Esophagus (tissue), 2 donors: ENCODE measurements around the gene EFCC1. TPM values are rescaled to one million over a fixed set of nuclear protein-coding genes. Genes with fewer than 3 reads are reported as not detected.
A peak's percentile ranks its signal among the peaks of the same experiment; 100 is the strongest.

ENCODE experiments used
- H3K27ac ChIP-seq, 2 donors: one replicate each; pipeline ENCODE4 v1.5.1; 2013; ENCODE audit warnings: low read depth in 2 of 2, mild to moderate bottlenecking in 2 of 2, inconsistent platforms in 1 of 2, low read length in 1 of 2, moderate library complexity in 1 of 2
- H3K27me3 ChIP-seq, 2 donors: one replicate each; pipeline ENCODE4 v1.6.1; 2013; ENCODE audit warnings: low read length in 2 of 2, control low read depth in 1 of 2, mild to moderate bottlenecking in 1 of 2; ENCODE audit not compliant: insufficient read depth in 2 of 2, control insufficient read depth in 1 of 2
- H3K36me3 ChIP-seq, 2 donors: one replicate each; pipeline ENCODE4 v1.6.1; 2013; ENCODE audit warnings: low read length in 1 of 2; ENCODE audit not compliant: control insufficient read depth in 2 of 2, insufficient read depth in 2 of 2
- H3K4me1 ChIP-seq, 2 donors: one replicate each; pipeline ENCODE4 v1.6.1; 2013; ENCODE audit warnings: low read length in 1 of 2; ENCODE audit not compliant: control insufficient read depth in 2 of 2, insufficient read depth in 2 of 2
- H3K4me3 ChIP-seq, 2 donors: one replicate each; pipeline ENCODE4 v1.5.1; 2013; ENCODE audit warnings: low read length in 2 of 2, mild to moderate bottlenecking in 2 of 2, low read depth in 1 of 2, moderate library complexity in 1 of 2
- H3K9me3 ChIP-seq, 2 donors: one replicate each; pipeline ENCODE4 v1.6.1; 2013; ENCODE audit warnings: mild to moderate bottlenecking in 2 of 2, low read depth in 1 of 2, low read length in 1 of 2, moderate library complexity in 1 of 2; ENCODE audit not compliant: control insufficient read depth in 2 of 2, insufficient read depth in 1 of 2
- WGBS, 2 donors: extraction: QIAGEN DNeasy Blood & Tissue Kit; methylation state at CpG; one replicate each; pipeline ENCODE4 v1.1.7; 2013; 5-methylcytosine and 5-hydroxymethylcytosine counted together
- polyA plus RNA-seq, 2 donors: library from polyadenylated mRNA; stranded (reverse); fragments of 200-250 nt; gene quantifications; one replicate each; pipeline ENCODE4 v1.2.3, GENCODE V29; 2013
- donor health status: healthy with polysubstance abuse.
- donor health status: Bipolar disorder and iron deficiency.

EFCC1 gene
- polyA plus RNA-seq, 2 donors = 0.96 to 1.0 TPM

GRCh38 chr3:129019266-129019665 lies 18.2 kb downstream of the EFCC1 start:
- H3K27ac ChIP-seq = no peak overlapping the region
- no peaks in the 10 kb centered on the region for H3K36me3 ChIP-seq
- H3K4me1 ChIP-seq = peaks cover 7 to 13% of the 10 kb centered on the region in 2 donors
- no peak overlapping the region for H3K4me3 ChIP-seq
- H3K27me3 ChIP-seq = no peaks in the 10 kb centered on the region
- H3K9me3 ChIP-seq = no peaks in the 10 kb centered on the region
- WGBS, 2 donors = 85 to 91% methylated on average over 3 of the region's 3 CpGs

- Histone ChIP-seq H3K4me3 (no peak overlapping the region), H3K9me3 (no peaks in the 10 kb centered on the region), H3K27ac (peak overlapping the region; percentile 40 to 45), H3K36me3 (no peaks in the 10 kb centered on the region), H3K4me1 (peaks cover 6 to 9% of the 10 kb centered on the region in 2 donors), H3K27me3 (no peaks in the 10 kb centered on the region)
- WGBS, 2 donors = 68 to 77% methylated on average over 5 of the region's 5 CpGs
Measured at GRCh38 chr3:129020691-129021090, 19.6 kb downstream of the EFCC1 start.

DNA sequence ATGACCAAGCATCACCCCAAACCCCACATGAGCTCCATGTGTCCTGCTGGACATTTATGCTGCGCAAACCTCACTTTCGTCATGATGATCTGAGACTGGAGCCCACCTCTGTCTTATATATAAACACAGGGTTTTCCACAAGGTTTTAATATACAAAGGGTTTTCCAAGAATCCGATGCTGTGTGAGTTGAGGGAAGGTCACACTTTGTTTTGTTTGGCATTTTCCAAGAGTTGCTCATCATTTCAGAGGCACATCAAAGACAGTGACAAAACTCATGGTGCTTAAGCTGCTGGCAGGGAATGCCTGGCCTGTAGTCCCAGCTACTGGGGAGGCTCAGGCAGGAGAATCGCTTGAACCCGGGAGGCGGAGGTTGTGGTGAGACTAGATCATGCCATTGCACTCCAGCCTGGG lies 20.0 kb downstream of the EFCC1 start:
- Histone ChIP-seq H3K9me3 (no peaks in the 10 kb centered on the region), H3K4me3 (no peak overlapping the region), H3K27me3 (no peaks in the 10 kb centered on the region), H3K4me1 (peaks cover 6 to 7% of the 10 kb centered on the region in 2 donors), H3K27ac (peak overlapping the region in 1 of 2 donors; percentile 45), H3K36me3 (no peaks in the 10 kb centered on the region)
- WGBS, 2 donors = 71 to 78% methylated on average over 6 of the region's 6 CpGs

- peaks cover 3 to 5% of the 10 kb centered on the region in 2 donors for H3K4me1 ChIP-seq
- H3K9me3 ChIP-seq = no peaks in the 10 kb centered on the region
- 63 to 70% methylated on average over 15 of the region's 15 CpGs for WGBS, 2 donors
- H3K27me3 ChIP-seq = no peaks in the 10 kb centered on the region
- H3K27ac ChIP-seq = peak overlapping the region; percentile 36 to 62
- no peaks in the 10 kb centered on the region for H3K36me3 ChIP-seq
- H3K4me3 ChIP-seq = no peak overlapping the region
Measured at GRCh38 chr3:129022114-129023007, 21.3 kb downstream of the EFCC1 start.

DNA sequence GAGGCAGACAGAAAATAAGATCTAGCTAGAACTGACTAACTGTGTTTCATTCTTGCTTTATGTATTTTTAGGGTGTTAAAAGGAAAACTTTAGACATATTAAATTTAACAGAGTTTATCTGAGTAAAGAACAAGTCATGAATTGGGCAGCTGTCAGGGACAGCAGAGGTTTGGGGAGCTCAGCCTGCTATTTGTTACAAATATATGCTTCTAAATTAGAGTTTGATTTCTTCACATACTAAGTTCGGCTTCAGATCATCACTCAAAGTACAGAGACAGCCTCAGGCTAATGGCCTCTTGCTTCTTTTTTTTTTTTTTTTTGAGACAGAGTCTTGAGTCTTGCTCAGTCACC lies 21.9 kb downstream of the EFCC1 start:
- Histone ChIP-seq H3K9me3 (no peaks in the 10 kb centered on the region), H3K27ac (peak overlapping the region; percentile 36 to 62), H3K4me1 (peaks cover 5 to 6% of the 10 kb centered on the region in 2 donors), H3K36me3 (no peaks in the 10 kb centered on the region), H3K27me3 (no peaks in the 10 kb centered on the region), H3K4me3 (no peak overlapping the region)
- 43 to 60% methylated on average over 1 of the region's 1 CpG for WGBS, 2 donors

DNA sequence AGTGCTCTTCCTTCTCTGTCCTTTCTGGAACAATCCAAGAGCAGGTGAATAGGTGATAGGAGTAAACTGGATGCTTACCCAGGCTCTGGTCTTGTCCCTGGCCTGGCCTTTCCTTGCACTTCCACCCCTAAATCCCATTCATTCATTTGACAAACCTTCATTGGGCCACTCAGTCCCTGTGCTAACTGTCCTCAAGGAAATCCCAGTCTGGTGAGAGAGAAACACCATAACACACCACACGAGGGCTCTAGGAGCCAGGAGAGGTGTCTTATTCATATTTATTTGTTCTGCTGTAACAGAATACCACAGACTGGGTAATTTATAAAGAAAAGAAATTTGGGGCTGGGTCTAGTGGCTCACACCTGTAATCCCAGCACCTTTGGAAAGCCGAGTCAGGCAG lies 22.8 kb downstream of the EFCC1 start:
- Histone ChIP-seq H3K36me3 (no peaks in the 10 kb centered on the region), H3K27me3 (no peaks in the 10 kb centered on the region), H3K27ac (no peak overlapping the region), H3K4me3 (no peak overlapping the region), H3K9me3 (no peaks in the 10 kb centered on the region), H3K4me1 (peaks cover 5 to 6% of the 10 kb centered on the region in 2 donors)
- 58 to 61% methylated on average over 2 of the region's 2 CpGs for WGBS, 2 donors

DNA sequence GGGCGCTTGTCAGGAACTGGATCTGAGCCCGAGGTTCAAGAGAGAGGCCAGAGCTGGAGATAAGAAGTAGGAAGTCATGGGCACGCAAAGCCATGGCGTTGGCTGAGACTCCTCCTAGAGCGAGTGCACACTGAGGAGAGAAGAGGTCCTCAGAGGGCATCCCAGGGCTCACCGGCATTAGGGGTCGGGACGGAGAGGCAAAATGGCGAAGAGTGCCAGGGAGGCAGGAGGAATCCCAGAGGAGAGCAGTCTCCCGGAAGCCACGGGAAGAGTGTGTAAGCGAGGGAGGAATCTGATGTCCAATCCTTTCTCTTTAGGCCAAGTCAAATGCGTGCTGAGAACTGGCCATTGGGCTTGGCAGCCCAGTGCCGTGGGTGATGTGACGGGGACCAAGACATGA lies 24.0 kb downstream of the EFCC1 start:
- Histone ChIP-seq H3K4me3 (no peak overlapping the region), H3K27ac (peak overlapping the region in 1 of 2 donors; percentile 34), H3K36me3 (no peaks in the 10 kb centered on the region), H3K4me1 (peaks cover 5 to 6% of the 10 kb centered on the region in 2 donors), H3K9me3 (no peaks in the 10 kb centered on the region), H3K27me3 (no peaks in the 10 kb centered on the region)
- 81 to 87% methylated on average over 15 of the region's 15 CpGs for WGBS, 2 donors

- peaks cover 5 to 6% of the 10 kb centered on the region in 2 donors for H3K4me1 ChIP-seq
- H3K27ac ChIP-seq = peak overlapping the region; percentile 52 to 67
Measured at GRCh38 chr3:129025691-129026435, 24.8 kb downstream of the EFCC1 start.

GRCh38 chr3:129026728-129027543 lies 25.8 kb downstream of the EFCC1 start:
- peak overlapping the region; percentile 27 to 52 for H3K27ac ChIP-seq
- H3K36me3 ChIP-seq = no peaks in the 10 kb centered on the region
- H3K9me3 ChIP-seq = no peaks in the 10 kb centered on the region
- peak overlapping the region; percentile 30 to 35 for H3K4me3 ChIP-seq
- peaks cover 5 to 6% of the 10 kb centered on the region in 2 donors for H3K4me1 ChIP-seq
- no peaks in the 10 kb centered on the region for H3K27me3 ChIP-seq
- 4 to 5% methylated on average over 52 to 54 of the region's 54 CpGs for WGBS, 2 donors

More at GRCh38 chr3:129025691-129026435, 24.8 kb downstream of the EFCC1 start:
- 64 to 65% methylated on average over 8 of the region's 8 CpGs for WGBS, 2 donors
- Histone ChIP-seq H3K36me3 (no peaks in the 10 kb centered on the region), H3K9me3 (no peaks in the 10 kb centered on the region), H3K4me3 (no peak overlapping the region), H3K27me3 (no peaks in the 10 kb centered on the region)
